ENCODE results near the gene CAMTA1.

CAMTA1 gene

DNA sequence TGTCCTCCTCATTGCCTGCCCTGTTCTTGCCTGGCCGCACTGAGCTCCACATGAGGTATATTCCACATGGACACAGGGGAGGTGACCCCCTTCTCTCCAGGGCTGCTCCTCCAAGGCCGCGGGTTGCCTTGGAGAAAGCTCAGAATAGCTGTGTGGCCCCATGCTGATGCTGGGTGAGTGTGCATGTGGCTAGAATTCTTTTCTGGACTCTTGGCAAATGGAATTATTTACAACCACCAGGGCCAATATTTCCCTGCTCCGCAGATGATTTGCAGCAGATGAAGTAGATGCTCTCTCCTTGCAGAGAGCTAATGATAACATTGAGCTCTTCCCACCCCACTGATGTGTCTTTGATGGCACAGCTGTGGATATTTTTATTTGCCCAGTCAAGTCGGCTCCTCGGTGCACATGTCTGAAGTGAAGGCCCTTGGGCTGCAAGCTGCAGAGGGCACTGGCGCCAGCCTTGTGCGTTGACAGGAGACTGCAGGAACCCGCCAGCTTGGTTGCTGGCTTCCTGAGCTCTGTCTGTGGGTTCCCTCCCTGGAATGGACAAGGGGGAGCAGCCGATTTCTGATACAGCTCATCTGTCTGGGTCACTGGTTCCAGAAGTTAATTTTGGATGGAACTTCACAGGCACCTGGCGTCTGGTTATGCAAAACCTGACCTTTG is 581.2 kb downstream of the CAMTA1 start:
- no peaks in the 10 kb centered on the region for H3K9me3 ChIP-seq (ENCODE audit: control insufficient read depth in 2 of 2, low read length in 2 of 2)
- H3K4me1 ChIP-seq (ENCODE audit: control insufficient read depth, insufficient read depth, low read length), result no peaks in the 10 kb centered on the region
- H3K9ac ChIP-seq (ENCODE audit: low read length in 2 of 2), result no peak overlapping the region
- no peaks in the 10 kb centered on the region for H3K36me3 ChIP-seq (ENCODE audit: control insufficient read depth in 2 of 2, insufficient read depth in 2 of 2, low read length in 2 of 2)
- no peak overlapping the region for H3K4me3 ChIP-seq (ENCODE audit: low read length in 2 of 2)
- H3K27me3 ChIP-seq (ENCODE audit: control insufficient read depth in 1 of 2, insufficient read depth in 2 of 2, low read length in 2 of 2), result no peaks in the 10 kb centered on the region
- H3K27ac ChIP-seq (ENCODE audit: low read length), result no peak overlapping the region

GRCh38 chr1:7366955-7367665 is 581.9 kb downstream of the CAMTA1 start:
- H3K4me3 ChIP-seq (ENCODE audit: low read length in 2 of 2), result no peak overlapping the region
- no peaks in the 10 kb centered on the region for H3K36me3 ChIP-seq (ENCODE audit: control insufficient read depth in 2 of 2, insufficient read depth in 2 of 2, low read length in 2 of 2)
- H3K9ac ChIP-seq (ENCODE audit: low read length in 2 of 2), result no peak overlapping the region
- no peak overlapping the region for H3K27ac ChIP-seq (ENCODE audit: low read length)
- no peaks in the 10 kb centered on the region for H3K9me3 ChIP-seq (ENCODE audit: control insufficient read depth in 2 of 2, low read length in 2 of 2)
- H3K27me3 ChIP-seq (ENCODE audit: control insufficient read depth in 1 of 2, insufficient read depth in 2 of 2, low read length in 2 of 2), result no peaks in the 10 kb centered on the region
- no peaks in the 10 kb centered on the region for H3K4me1 ChIP-seq (ENCODE audit: control insufficient read depth, insufficient read depth, low read length)

DNA sequence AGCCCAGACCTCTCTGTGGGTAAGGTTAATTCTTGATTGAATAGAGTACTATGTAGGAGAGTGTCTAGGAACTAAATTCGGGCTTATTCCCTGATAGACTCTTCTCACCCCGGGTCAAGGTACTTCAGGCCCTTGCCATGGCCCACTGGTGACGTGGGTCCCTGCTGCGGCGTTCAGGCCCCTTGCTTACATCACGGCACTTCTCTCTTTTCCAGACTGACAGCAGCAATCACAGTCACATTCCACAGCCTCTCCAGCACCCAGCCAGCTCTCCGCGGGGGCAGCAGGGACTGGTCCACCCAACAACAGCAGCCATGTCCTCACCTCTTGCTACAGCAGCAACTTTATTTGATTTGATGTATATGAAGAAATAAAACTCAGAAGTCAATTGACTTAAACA is 584.6 kb downstream of the CAMTA1 start:
- H3K4me3 ChIP-seq (ENCODE audit: low read length in 2 of 2), result no peak overlapping the region
- no peaks in the 10 kb centered on the region for H3K4me1 ChIP-seq (ENCODE audit: control insufficient read depth, insufficient read depth, low read length)
- no peaks in the 10 kb centered on the region for H3K36me3 ChIP-seq (ENCODE audit: control insufficient read depth in 2 of 2, insufficient read depth in 2 of 2, low read length in 2 of 2)
- no peaks in the 10 kb centered on the region for H3K27me3 ChIP-seq (ENCODE audit: control insufficient read depth in 1 of 2, insufficient read depth in 2 of 2, low read length in 2 of 2)
- H3K9me3 ChIP-seq (ENCODE audit: control insufficient read depth in 2 of 2, low read length in 2 of 2), result no peaks in the 10 kb centered on the region
- H3K27ac ChIP-seq (ENCODE audit: low read length), result no peak overlapping the region
- no peak overlapping the region for H3K9ac ChIP-seq (ENCODE audit: low read length in 2 of 2)

DNA sequence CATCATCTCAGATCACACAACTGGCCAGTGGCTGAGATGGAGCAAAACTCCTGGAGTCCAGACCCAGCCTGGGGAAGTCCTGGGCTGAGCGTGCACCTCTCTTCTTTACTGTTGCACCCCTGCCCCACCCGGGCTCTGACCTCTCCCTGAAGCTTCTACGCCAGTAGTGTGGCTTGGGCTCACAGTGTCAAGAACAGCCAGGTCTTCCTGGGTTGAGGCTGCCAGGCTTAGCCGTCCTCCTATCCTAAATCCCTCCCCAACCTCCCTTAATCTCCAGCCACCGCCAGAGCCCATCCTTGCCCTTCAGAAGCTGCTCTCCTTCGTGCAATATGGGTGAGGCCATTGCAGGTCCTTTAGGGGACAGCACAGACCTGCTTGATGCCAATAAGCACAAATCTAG is 586.7 kb downstream of the CAMTA1 start:
- Histone ChIP-seq H3K4me1 (ENCODE audit: control insufficient read depth, insufficient read depth, low read length) (no peaks in the 10 kb centered on the region), H3K36me3 (ENCODE audit: control insufficient read depth in 2 of 2, insufficient read depth in 2 of 2, low read length in 2 of 2) (no peaks in the 10 kb centered on the region), H3K27ac (ENCODE audit: low read length) (no peak overlapping the region), H3K9me3 (ENCODE audit: control insufficient read depth in 2 of 2, low read length in 2 of 2) (no peaks in the 10 kb centered on the region), H3K9ac (ENCODE audit: low read length in 2 of 2) (no peak overlapping the region), H3K4me3 (ENCODE audit: low read length in 2 of 2) (no peak overlapping the region), H3K27me3 (ENCODE audit: control insufficient read depth in 1 of 2, insufficient read depth in 2 of 2, low read length in 2 of 2) (no peaks in the 10 kb centered on the region)

DNA sequence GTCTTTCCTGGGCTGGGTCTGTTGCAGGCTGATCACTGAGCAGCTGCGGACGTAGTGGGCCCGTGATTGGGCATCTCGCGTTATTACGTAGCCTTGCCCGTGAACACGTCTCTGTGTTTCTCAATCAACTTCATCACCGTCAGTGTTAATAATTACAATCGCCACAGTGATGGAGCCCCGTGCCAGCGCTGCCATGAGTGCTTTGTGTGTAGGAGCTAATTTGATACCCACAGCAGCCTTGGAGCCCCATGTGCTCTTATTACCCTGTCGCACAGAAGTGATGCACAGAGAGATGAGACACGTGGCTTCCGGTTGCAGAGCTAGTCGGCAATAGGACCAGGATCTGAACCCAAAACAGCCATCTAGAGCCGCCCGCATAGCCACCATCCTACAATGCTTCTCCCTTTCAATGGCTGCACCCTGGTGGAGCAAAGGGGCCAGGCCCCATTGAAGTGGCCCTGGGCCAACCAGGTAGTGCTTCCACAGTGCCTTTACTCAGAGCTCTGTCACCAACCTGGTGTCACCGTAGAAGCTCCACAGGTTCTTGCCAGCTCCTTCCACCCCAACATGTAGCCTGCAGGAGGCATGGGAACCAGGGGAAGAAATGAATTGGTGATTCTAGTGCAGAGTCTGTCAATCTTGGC is 587.3 kb downstream of the CAMTA1 start:
- H3K9ac ChIP-seq (ENCODE audit: low read length in 2 of 2), result no peak overlapping the region
- no peak overlapping the region for H3K27ac ChIP-seq (ENCODE audit: low read length)
- H3K9me3 ChIP-seq (ENCODE audit: control insufficient read depth in 2 of 2, low read length in 2 of 2), result no peaks in the 10 kb centered on the region
- H3K4me3 ChIP-seq (ENCODE audit: low read length in 2 of 2), result no peak overlapping the region
- no peaks in the 10 kb centered on the region for H3K27me3 ChIP-seq (ENCODE audit: control insufficient read depth in 1 of 2, insufficient read depth in 2 of 2, low read length in 2 of 2)
- no peaks in the 10 kb centered on the region for H3K36me3 ChIP-seq (ENCODE audit: control insufficient read depth in 2 of 2, insufficient read depth in 2 of 2, low read length in 2 of 2)
- H3K4me1 ChIP-seq (ENCODE audit: control insufficient read depth, insufficient read depth, low read length), result peaks cover 2% of the 10 kb centered on the region

DNA sequence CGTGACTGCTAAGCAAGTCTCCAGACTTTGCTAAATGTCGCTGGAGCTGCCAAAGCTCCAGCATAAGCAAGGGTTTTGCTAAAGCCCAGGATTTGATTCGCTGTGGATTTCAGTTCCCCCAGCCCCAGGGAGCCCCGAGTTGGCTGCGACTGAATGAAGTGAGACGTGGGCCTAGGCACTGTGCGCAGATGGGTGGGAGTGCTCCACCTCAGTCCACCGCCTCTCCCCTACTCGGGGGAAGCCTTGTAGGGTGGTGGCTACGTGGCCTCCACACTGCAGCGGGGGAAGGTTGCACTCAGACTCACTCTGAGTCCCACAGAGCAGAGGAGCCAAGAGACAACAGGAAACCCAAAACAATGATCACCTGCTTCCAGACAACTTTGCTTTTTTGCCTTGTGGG is 588.0 kb downstream of the CAMTA1 start:
- Histone ChIP-seq H3K4me3 (ENCODE audit: low read length in 2 of 2) (no peak overlapping the region), H3K36me3 (ENCODE audit: control insufficient read depth in 2 of 2, insufficient read depth in 2 of 2, low read length in 2 of 2) (no peaks in the 10 kb centered on the region), H3K9me3 (ENCODE audit: control insufficient read depth in 2 of 2, low read length in 2 of 2) (no peaks in the 10 kb centered on the region), H3K27ac (ENCODE audit: low read length) (no peak overlapping the region), H3K27me3 (ENCODE audit: control insufficient read depth in 1 of 2, insufficient read depth in 2 of 2, low read length in 2 of 2) (no peaks in the 10 kb centered on the region), H3K9ac (ENCODE audit: low read length in 2 of 2) (no peak overlapping the region), H3K4me1 (ENCODE audit: control insufficient read depth, insufficient read depth, low read length) (peaks cover 2% of the 10 kb centered on the region)

GRCh38 chr1:7373876-7374562 is 588.8 kb downstream of the CAMTA1 start:
- H3K4me3 ChIP-seq (ENCODE audit: low read length in 2 of 2), result no peak overlapping the region
- no peaks in the 10 kb centered on the region for H3K36me3 ChIP-seq (ENCODE audit: control insufficient read depth in 2 of 2, insufficient read depth in 2 of 2, low read length in 2 of 2)
- H3K9ac ChIP-seq (ENCODE audit: low read length in 2 of 2), result no peak overlapping the region
- no peaks in the 10 kb centered on the region for H3K27me3 ChIP-seq (ENCODE audit: control insufficient read depth in 1 of 2, insufficient read depth in 2 of 2, low read length in 2 of 2)
- H3K27ac ChIP-seq (ENCODE audit: low read length), result no peak overlapping the region
- H3K9me3 ChIP-seq (ENCODE audit: control insufficient read depth in 2 of 2, low read length in 2 of 2), result no peaks in the 10 kb centered on the region
- H3K4me1 ChIP-seq (ENCODE audit: control insufficient read depth, insufficient read depth, low read length), result peaks cover 5% of the 10 kb centered on the region

- H3K4me1 ChIP-seq (ENCODE audit: control insufficient read depth, insufficient read depth, low read length), result peaks cover 8% of the 10 kb centered on the region
- H3K27ac ChIP-seq (ENCODE audit: low read length), result no peak overlapping the region
- H3K27me3 ChIP-seq (ENCODE audit: control insufficient read depth in 1 of 2, insufficient read depth in 2 of 2, low read length in 2 of 2), result no peaks in the 10 kb centered on the region
- H3K9me3 ChIP-seq (ENCODE audit: control insufficient read depth in 2 of 2, low read length in 2 of 2), result no peaks in the 10 kb centered on the region
- no peak overlapping the region for H3K4me3 ChIP-seq (ENCODE audit: low read length in 2 of 2)
- no peak overlapping the region for H3K9ac ChIP-seq (ENCODE audit: low read length in 2 of 2)
- H3K36me3 ChIP-seq (ENCODE audit: control insufficient read depth in 2 of 2, insufficient read depth in 2 of 2, low read length in 2 of 2), result no peaks in the 10 kb centered on the region
These were observed 589.4 kb downstream of the CAMTA1 start for GRCh38 chr1:7374563-7375160.

- H3K4me3 ChIP-seq (ENCODE audit: low read length in 2 of 2), result no peak overlapping the region
- no peaks in the 10 kb centered on the region for H3K36me3 ChIP-seq (ENCODE audit: control insufficient read depth in 2 of 2, insufficient read depth in 2 of 2, low read length in 2 of 2)
- no peaks in the 10 kb centered on the region for H3K27me3 ChIP-seq (ENCODE audit: control insufficient read depth in 1 of 2, insufficient read depth in 2 of 2, low read length in 2 of 2)
- H3K9ac ChIP-seq (ENCODE audit: low read length in 2 of 2), result no peak overlapping the region
- no peak overlapping the region for H3K27ac ChIP-seq (ENCODE audit: low read length)
- H3K4me1 ChIP-seq (ENCODE audit: control insufficient read depth, insufficient read depth, low read length), result peaks cover 9% of the 10 kb centered on the region
- no peaks in the 10 kb centered on the region for H3K9me3 ChIP-seq (ENCODE audit: control insufficient read depth in 2 of 2, low read length in 2 of 2)
These were observed 590.1 kb downstream of the CAMTA1 start for GRCh38 chr1:7375329-7375728.

DNA sequence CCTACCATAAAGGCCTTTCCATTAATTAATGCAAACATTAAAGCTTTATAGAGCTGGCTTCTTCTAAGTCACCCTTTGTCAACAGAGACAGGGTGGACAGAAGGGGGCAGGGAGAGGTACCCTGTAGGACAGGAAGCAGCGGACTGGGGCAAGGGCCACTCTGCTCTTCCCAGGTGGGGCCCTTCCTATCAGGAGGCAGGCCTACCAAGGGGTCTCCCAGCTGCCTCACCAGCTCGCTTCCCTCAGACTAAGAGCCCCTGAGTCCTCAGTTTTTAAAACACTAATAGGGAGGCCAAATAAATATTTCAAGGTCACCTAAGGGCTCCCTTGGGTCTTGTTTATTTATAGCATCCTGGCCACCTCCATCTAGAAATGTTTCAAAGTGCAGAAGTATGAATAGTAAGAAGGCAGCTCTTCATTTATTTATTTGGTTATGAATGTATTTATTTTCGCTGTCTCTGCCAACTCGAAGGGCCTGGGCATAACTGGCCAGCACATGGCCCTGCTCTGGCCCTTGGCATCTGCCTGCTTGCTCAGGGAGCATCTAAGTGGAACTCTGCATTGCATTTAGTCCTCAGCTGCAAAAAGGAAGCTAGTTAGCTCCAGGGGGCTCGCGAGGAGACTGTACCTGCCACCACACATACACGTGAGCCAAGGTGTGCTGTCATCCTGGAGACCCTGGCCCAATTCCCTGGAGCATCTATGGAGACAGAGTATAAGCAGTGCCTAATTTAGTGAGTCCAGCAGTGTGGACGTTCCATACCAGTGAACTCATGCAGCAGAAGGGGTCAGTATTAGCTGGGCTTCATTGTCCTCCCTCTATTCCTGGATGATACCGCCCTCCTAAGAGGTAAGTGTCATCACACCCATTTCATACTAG is 590.8 kb downstream of the CAMTA1 start:
- Histone ChIP-seq H3K27me3 (ENCODE audit: control insufficient read depth in 1 of 2, insufficient read depth in 2 of 2, low read length in 2 of 2) (no peaks in the 10 kb centered on the region), H3K27ac (ENCODE audit: low read length) (no peak overlapping the region), H3K9ac (ENCODE audit: low read length in 2 of 2) (no peak overlapping the region), H3K9me3 (ENCODE audit: control insufficient read depth in 2 of 2, low read length in 2 of 2) (no peaks in the 10 kb centered on the region), H3K36me3 (ENCODE audit: control insufficient read depth in 2 of 2, insufficient read depth in 2 of 2, low read length in 2 of 2) (no peaks in the 10 kb centered on the region), H3K4me1 (ENCODE audit: control insufficient read depth, insufficient read depth, low read length) (peaks cover 9% of the 10 kb centered on the region), H3K4me3 (ENCODE audit: low read length in 2 of 2) (no peak overlapping the region)
